H1 (cell line): ENCODE results near the gene CEP78. TPM values are rescaled to one million over a fixed set of nuclear protein-coding genes. Genes with fewer than 3 reads are reported as not detected.

Source experiments
- CTCF ChIA-PET: fragments of 300-600 bp; sonication (Branson Sonifier 250); formaldehyde crosslinking; loops from one replicate; lab custom pipeline; 2021; ENCODE audit not compliant: partially characterized antibody; lab: Charles Lee
- POLR2A ChIA-PET: fragments of 300-600 bp; sonication (Branson Sonifier 250); formaldehyde crosslinking; loops from one replicate; lab custom pipeline; 2021; ENCODE audit warnings: inconsistent platforms; ENCODE audit not compliant: partially characterized antibody; lab: Charles Lee
- DNase-seq, 2 experiments: peaks; one replicate each; pipeline versions ENCODE4 v3.0.0 to v3.0.0-alpha.2; 2010 to 2022; ENCODE audit warnings: low spot score in 2 of 2, low read depth in 1 of 2, mixed read lengths in 1 of 2
- FAIRE-seq: peaks from 2 replicates; lab custom pipeline; 2011; peaks lifted over from hg19 to GRCh38; lab: Jason Lieb, UNC
- H2AFZ ChIP-seq: 2 replicates; pipeline ENCODE4 v1.8.1; 2012; ENCODE audit warnings: low read length, inconsistent platforms
- H2AK5ac ChIP-seq: 2 replicates; pipeline ENCODE4 v1.6.1; 2013; ENCODE audit warnings: low read depth, low read length
- H2BK120ac ChIP-seq: replicated peaks from 2 replicates; pipeline ENCODE3; 2013; ENCODE audit warnings: low read depth, low read length, inconsistent platforms
- H2BK12ac ChIP-seq: 2 replicates; pipeline ENCODE4 v1.6.1; 2013; ENCODE audit warnings: low read depth, low read length
- H2BK15ac ChIP-seq: 2 replicates; pipeline ENCODE4 v1.6.1; 2013; ENCODE audit warnings: low read length
- H2BK20ac ChIP-seq: 2 replicates; pipeline ENCODE4 v1.6.1; 2013; ENCODE audit warnings: low read length
- H2BK5ac ChIP-seq: 2 replicates; pipeline ENCODE4 v1.6.1; 2013; ENCODE audit warnings: low read depth, low read length
- H3K14ac ChIP-seq: 2 replicates; pipeline ENCODE4 v1.6.1; 2013; ENCODE audit warnings: inconsistent platforms; ENCODE audit not compliant: insufficient read length
- H3K18ac ChIP-seq: 2 replicates; pipeline ENCODE4 v1.6.1; 2013; ENCODE audit warnings: low read length; ENCODE audit errors: extremely low read depth
- H3K23ac ChIP-seq: 2 replicates; pipeline ENCODE4 v1.6.1; 2013; ENCODE audit warnings: inconsistent platforms; ENCODE audit not compliant: insufficient read length
- H3K23me2 ChIP-seq: 2 replicates; pipeline ENCODE4 v1.6.1; 2013; ENCODE audit warnings: low read depth, low read length
- H3K27ac ChIP-seq: 2 replicates; pipeline ENCODE4 v1.6.1; 2011; ENCODE audit warnings: low read depth, low read length, inconsistent platforms
- H3K27me3 ChIP-seq, 4 experiments: replicated peaks in 1 of 4; 1 replicate in 1 of 4; 2 replicates in 3 of 4; pipeline versions ENCODE4 v1.6.1 to v1.8.1; 2011 to 2013; ENCODE audit warnings: low read length in 3 of 4, mild to moderate bottlenecking in 3 of 4, inconsistent platforms in 2 of 4, mixed read lengths in 2 of 4, moderate library complexity in 1 of 4; ENCODE audit not compliant: control insufficient read depth in 3 of 4, insufficient read depth in 3 of 4; ENCODE audit errors: extremely low read depth in 1 of 4
- H3K36me3 ChIP-seq, 4 experiments: 2 replicates each; pipeline versions ENCODE4 v1.6.1 to v1.8.1; 2011 to 2013; ENCODE audit warnings: mild to moderate bottlenecking in 4 of 4, low read length in 3 of 4, moderate library complexity in 2 of 4, control low read depth in 1 of 4, inconsistent platforms in 1 of 4; ENCODE audit not compliant: insufficient read depth in 4 of 4, control insufficient read depth in 2 of 4
- H3K4ac ChIP-seq: replicated peaks from 2 replicates; pipeline ENCODE3; 2013; ENCODE audit warnings: low read length, low read depth, mixed read lengths, inconsistent platforms; ENCODE audit not compliant: insufficient read length
- H3K4me1 ChIP-seq, 4 experiments: replicated peaks in 1 of 4; 1 replicate in 1 of 4; 2 replicates in 3 of 4; pipeline versions ENCODE4 v1.6.1 to v1.8.1; 2011 to 2013; ENCODE audit warnings: low read length in 3 of 4, inconsistent platforms in 2 of 4, mixed read lengths in 1 of 4; ENCODE audit not compliant: insufficient read depth in 4 of 4, control insufficient read depth in 3 of 4
- H3K4me2 ChIP-seq, 2 experiments: 2 replicates each; pipeline versions ENCODE4 v1.6.1 to v1.8.1; 2011 to 2013; ENCODE audit warnings: low read depth in 2 of 2, low read length in 2 of 2, control low read depth in 1 of 2, inconsistent platforms in 1 of 2, mild to moderate bottlenecking in 1 of 2; ENCODE audit not compliant: insufficient read depth in 1 of 2
- H3K4me3 ChIP-seq, 4 experiments: fragments of 200-600, 300-600 bp in 1 of 4; sonication (generic), shearing (Covaris generic), sonication (Bioruptor Twin) in 1 of 4; 2 replicates each; pipeline versions ENCODE4 v1.5.1 to v1.8.1; 2011 to 2016; ENCODE audit warnings: low read length in 4 of 4, low read depth in 3 of 4, control low read depth in 2 of 4, inconsistent platforms in 2 of 4, mild to moderate bottlenecking in 2 of 4, mixed read lengths in 1 of 4, moderate library complexity in 1 of 4; ENCODE audit not compliant: insufficient read depth in 2 of 4; ENCODE audit errors: extremely low read depth in 1 of 4
- H3K56ac ChIP-seq: replicated peaks from 2 replicates; pipeline ENCODE3; 2013; ENCODE audit warnings: low read depth, mild to moderate bottlenecking, mixed read lengths, low read length, inconsistent platforms; ENCODE audit not compliant: insufficient read length
- H3K79me1 ChIP-seq: 2 replicates; pipeline ENCODE4 v1.6.1; 2013; ENCODE audit warnings: low read depth, low read length, control low read depth
- H3K79me2 ChIP-seq, 2 experiments: 2 replicates each; pipeline versions ENCODE4 v1.6.1 to v1.8.1; 2012 to 2013; ENCODE audit warnings: low read length in 2 of 2, mild to moderate bottlenecking in 2 of 2, inconsistent platforms in 1 of 2; ENCODE audit not compliant: insufficient read depth in 2 of 2, control insufficient read depth in 1 of 2
- H3K9ac ChIP-seq, 4 experiments: replicated peaks in 1 of 4; 1 replicate in 1 of 4; 2 replicates in 3 of 4; pipeline versions ENCODE4 v1.6.1 to v1.8.1; 2011 to 2013; ENCODE audit warnings: low read depth in 3 of 4, low read length in 3 of 4, control low read depth in 2 of 4, mild to moderate bottlenecking in 2 of 4, moderate library complexity in 2 of 4, inconsistent platforms in 1 of 4; ENCODE audit errors: extremely low read depth in 1 of 4
- H3K9me3 ChIP-seq, 2 experiments: 2 replicates each; pipeline versions ENCODE4 v1.6.1 to v1.8.1; 2012 to 2013; ENCODE audit warnings: mild to moderate bottlenecking in 2 of 2, moderate library complexity in 2 of 2, control low read depth in 1 of 2, inconsistent platforms in 1 of 2, low read depth in 1 of 2, low read length in 1 of 2, mixed read lengths in 1 of 2; ENCODE audit not compliant: insufficient read depth in 2 of 2
- H4K20me1 ChIP-seq, 2 experiments: replicated peaks in 1 of 2; 2 replicates each; pipeline versions ENCODE3 to v1.8.1; 2011 to 2013; ENCODE audit warnings: inconsistent platforms in 2 of 2, low read length in 2 of 2, mild to moderate bottlenecking in 1 of 2; ENCODE audit not compliant: insufficient read depth in 2 of 2, control insufficient read depth in 1 of 2
- H4K5ac ChIP-seq: 2 replicates; pipeline ENCODE4 v1.6.1; 2013; ENCODE audit warnings: low read length, low read depth, mixed read lengths, inconsistent platforms; ENCODE audit not compliant: insufficient read length
- H4K8ac ChIP-seq: 2 replicates; pipeline ENCODE4 v1.8.0; 2013; ENCODE audit warnings: mild to moderate bottlenecking, moderate library complexity, low read length, inconsistent platforms; ENCODE audit not compliant: insufficient read depth; ENCODE audit errors: extremely low read depth
- H4K91ac ChIP-seq: replicated peaks from 2 replicates; pipeline ENCODE3; 2013; ENCODE audit warnings: low read length, mixed read lengths, inconsistent platforms; ENCODE audit not compliant: insufficient read length
- JUND ChIP-seq: IDR thresholded peaks from 2 replicates; pipeline ENCODE4 v1.6.1; 2011; ENCODE audit warnings: mild to moderate bottlenecking, improper control_type of control experiment, low read length
- RFX5 ChIP-seq: IDR thresholded peaks from 2 replicates; pipeline ENCODE4 v1.6.1; 2011; ENCODE audit warnings: low read depth, low read length, improper control_type of control experiment, borderline replicate concordance
- WGBS, 2 experiments: shearing (Covaris generic) in 1 of 2; methylation state at CpG; one replicate each; pipeline versions ENCODE4 v1.1.6 to v1.1.7; 2013 to 2015; ENCODE audit warnings: low lambda C conversion rate in 2 of 2, mixed read lengths in 2 of 2, inconsistent platforms in 1 of 2, low coverage in 1 of 2, missing lambda C conversion rate in 1 of 2; ENCODE audit not compliant: insufficient replicate concordance in 2 of 2, insufficient coverage in 1 of 2, insufficient read length in 1 of 2; ENCODE audit errors: extremely low coverage in 1 of 2, missing lambda C conversion rate in 1 of 2; 5-methylcytosine and 5-hydroxymethylcytosine counted together
- polyA plus RNA-seq, 7 experiments: library from polyadenylated mRNA; depleted of rRNA in 3 of 7; stranded (reverse) in 5 of 7; unstranded in 2 of 7; fragments of >200 nt in 5 of 7; fragments of 200-250 nt in 2 of 7; gene quantifications; 1 replicate in 5 of 7; 2 replicates in 1 of 7; 4 replicates in 1 of 7; pipeline versions ENCODE4 v1.2.1 to v1.2.3, GENCODE V29; 2011 to 2013; ENCODE audit warnings: missing spikeins in 2 of 7, mixed read lengths in 2 of 7
- total RNA-seq: library from RNA; stranded (reverse); fragmentation: NEBNext Ultra II Directional; extraction: Animal tissue kit (Norgen Biotek cat#: 25700); gene quantifications from 2 replicates; pipeline ENCODE4 v1.2.1, GENCODE V29; 2021

Gene CEP78
- total and polyA plus RNA-seq, 2 of the 8 experiments (the other 6 are each of a cell fraction or from before 2014, with no cell fraction given), result 10.3 to 40.9 TPM

DNA sequence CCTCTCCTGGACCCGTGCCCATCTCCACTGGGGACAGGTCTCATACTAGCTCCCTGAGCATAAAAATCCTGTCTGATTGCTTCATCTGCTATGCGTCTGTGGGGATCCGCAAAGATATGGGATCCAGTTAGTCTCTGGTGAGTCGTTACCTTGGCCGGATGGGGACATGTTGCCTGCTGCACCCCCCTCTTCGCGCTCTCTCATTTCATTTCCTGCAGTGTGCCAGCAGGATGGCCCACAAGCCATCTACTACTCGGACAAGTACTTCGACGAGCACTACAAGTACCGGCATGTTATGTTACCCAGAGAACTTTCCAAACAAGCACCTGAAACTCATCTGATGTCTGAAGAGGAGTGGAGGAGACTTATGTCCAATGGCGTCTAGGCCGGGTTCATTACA is 17.0 kb upstream of the CEP78 start:
- ChIA-PET CTCF (interaction anchor here (0.7 to 1.1 kb wide), 2 partner anchors 150 to 555 kb away, joined by 3 read pairs; no protein-coding TSS in a partner anchor), POLR2A (interaction anchor here (1.0 kb wide), 1 partner anchor 78 kb away, joined by 6 read pairs; the partner anchor contains the start of gene PSAT1)
- Histone ChIP-seq H3K23me2 (no peaks in the 10 kb centered on the region), H3K56ac (no peak overlapping the region), H3K4ac (no peak overlapping the region), H3K79me2 (no peaks in the 10 kb centered on the region), H3K9ac (no peak overlapping the region), H2BK15ac (no peak overlapping the region), H4K20me1 (no peaks in the 10 kb centered on the region), H3K27ac (no peak overlapping the region), H3K4me1 (no peaks in the 10 kb centered on the region), H2AK5ac (no peak overlapping the region), H4K91ac (no peak overlapping the region), H2BK120ac (no peak overlapping the region), H3K14ac (no peak overlapping the region), H3K4me2 (no peak overlapping the region), H4K8ac (no peak overlapping the region), H3K9me3 (no peaks in the 10 kb centered on the region), H2BK20ac (no peak overlapping the region), H3K79me1 (no peaks in the 10 kb centered on the region), H3K4me3 (no peak overlapping the region), H2BK12ac (no peak overlapping the region), H3K23ac (no peak overlapping the region), H4K5ac (no peak overlapping the region), H3K18ac (no peak overlapping the region), H3K27me3 (no peaks in the 10 kb centered on the region), H2BK5ac (no peak overlapping the region), H2AFZ (peak overlapping the region; percentile 38; the same call in 1 of the 2 replicates), H3K36me3 (no peaks in the 10 kb centered on the region; a peak in 1 of 8 replicates)
- TF ChIP-seq RFX5 (no peak), JUND (no peak)
- FAIRE-seq (no peak), DNase-seq (no peak)
- 90% methylated on average over 13 of the region's 13 CpGs; no CpG with 5 or more reads in 1 of the 2 experiments for WGBS, 2 experiments
